Kidney tubule cell (primary cell): Measurements from ENCODE around the gene ALG14.
"Not testable (repeated sequence)": the region's sequence is repeated elsewhere in the genome, so short reads cannot be mapped to it uniquely, and the experiment has no call there.

Source experiments
- DNase-seq: peaks from one replicate; pipeline ENCODE4 v3.0.0-alpha.2; 2018; ENCODE audit warnings: low spot score

Gene ALG14

DNA sequence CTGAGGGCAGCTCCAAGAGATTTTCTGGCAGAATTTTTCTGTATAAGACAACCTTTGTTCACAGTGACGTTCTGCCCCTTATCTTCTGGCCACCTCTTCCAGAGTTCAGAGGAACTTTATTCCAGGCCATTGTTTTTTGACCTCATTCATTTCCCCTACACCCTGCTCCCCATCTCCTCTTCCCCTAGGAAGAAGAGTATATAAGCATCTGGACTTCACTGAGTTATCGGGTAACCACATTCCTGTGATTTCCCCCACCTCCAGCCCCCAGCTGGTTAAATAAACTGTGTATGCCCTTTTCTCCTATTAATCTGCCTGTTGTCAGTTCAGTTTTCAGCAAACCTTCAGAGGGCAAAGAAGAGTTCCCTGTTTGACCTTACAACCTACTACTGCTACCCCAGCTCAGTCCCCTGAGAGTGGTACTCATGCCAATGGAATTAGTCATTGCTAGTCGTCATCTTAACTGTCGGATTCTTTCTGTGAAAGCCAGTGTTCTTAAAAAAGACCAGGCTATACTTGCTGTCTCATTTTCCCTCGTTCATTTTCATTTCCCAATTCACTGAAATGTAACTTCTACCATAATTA lies 14.3 kb upstream of the ALG14 start:
- DNase-seq = peak; percentile 83

DNA sequence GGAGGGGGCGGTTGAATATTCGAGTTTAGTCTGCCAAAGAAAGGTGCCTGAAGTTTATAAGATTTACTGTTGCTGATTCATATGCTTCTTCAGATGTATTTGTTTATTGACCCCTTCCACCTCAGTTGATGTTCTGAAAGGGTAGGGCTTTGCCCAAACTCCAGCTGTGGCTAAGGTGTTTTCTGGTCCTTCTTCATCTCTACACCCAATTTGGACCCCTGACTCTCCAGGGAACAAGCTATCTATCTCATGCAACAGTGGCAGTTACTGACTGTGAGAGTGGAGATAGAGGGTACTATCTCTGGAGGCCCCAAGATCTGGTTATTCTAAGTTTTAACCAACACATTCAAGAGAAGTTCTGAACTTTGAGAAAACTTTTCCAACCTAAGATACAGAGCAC lies 12.6 kb upstream of the ALG14 start:
- no peak for DNase-seq

- peak; percentile 33 for DNase-seq
Measured at GRCh38 chr1:95084317-95085176, 11.8 kb upstream of the ALG14 start.

- no peak for DNase-seq
Measured at GRCh38 chr1:95080879-95081278, 8.1 kb upstream of the ALG14 start.

GRCh38 chr1:95080446-95080845 lies 7.7 kb upstream of the ALG14 start:
- no peak for DNase-seq

GRCh38 chr1:95076034-95076433 lies 3.3 kb upstream of the ALG14 start:
- DNase-seq = no peak

GRCh38 chr1:95073446-95073845 lies 695 bp upstream of the ALG14 start:
- DNase-seq = no peak

DNA sequence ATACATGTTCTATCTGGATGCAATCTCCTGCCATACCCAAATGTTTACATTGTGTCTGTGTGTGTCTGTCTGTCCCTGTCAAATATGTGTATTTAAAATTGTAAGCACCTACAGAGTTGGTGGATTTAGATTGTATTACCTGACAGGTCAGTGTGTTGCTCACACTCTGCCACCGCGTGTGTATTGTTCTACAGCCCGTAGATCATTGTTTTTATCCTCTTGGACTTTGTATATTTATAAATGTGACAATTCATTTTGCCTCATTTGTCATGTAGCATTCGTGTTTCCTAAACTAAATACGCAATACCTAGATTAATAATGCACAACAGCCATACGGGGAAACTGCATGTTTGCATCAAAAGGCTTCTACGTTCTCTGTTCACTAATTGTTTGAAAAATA lies 634 bp downstream of the ALG14 start:
- no peak for DNase-seq

DNA sequence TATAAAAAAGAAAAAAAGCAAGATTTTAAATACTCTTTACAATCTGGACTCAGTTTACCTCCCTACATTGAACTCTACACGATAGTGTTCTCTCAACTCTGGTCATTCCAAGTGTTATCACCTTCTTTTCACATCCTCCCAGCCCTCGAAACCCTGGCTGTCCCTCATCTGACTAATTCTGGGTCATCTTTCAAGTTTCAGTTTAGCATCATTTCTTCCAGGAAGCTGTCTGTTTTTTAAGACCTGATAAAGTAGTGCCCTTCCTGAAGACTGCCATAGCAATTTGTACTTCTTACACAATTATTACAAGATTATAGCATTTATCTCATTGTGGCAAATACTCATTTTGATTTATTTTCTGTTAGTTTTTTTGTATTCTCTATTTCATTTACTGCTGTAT lies 1.2 kb downstream of the ALG14 start:
- peak; percentile 44 for DNase-seq

GRCh38 chr1:95069710-95070093 lies 3.0 kb downstream of the ALG14 start:
- no peak for DNase-seq

DNA sequence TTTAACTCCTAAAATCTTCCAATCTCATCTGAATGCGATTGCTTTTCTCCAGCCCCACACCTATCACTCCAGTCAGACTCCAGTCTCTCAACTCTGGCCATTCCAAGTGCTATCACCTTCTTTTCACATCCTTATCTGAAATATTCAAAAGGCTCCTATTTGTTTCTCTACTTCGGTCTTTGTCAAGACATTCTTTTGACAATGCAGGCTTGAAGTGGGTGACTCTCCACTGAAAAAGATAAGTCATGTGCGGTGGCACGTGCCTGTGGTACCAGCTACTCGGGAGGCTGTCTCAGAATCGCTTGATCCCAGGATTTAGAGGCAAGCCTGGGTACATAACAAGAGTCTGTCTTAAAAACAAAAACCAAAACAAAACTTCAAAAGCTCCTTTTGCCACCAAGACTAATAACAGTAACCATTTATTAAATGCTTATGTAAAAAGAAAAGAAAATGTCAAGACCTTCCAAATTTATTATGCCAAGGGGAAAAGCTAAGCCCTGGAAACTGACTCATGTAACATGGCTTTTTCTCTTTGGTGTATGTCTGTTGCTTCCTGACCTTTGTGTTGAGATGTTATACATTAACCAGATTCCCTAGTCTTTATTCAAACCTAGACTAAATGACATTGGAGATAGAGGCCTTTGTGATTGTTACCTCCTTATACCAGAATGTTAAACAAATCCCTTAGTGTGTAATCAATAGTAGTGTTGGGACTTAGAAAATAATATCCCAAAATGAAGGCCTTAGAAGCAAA lies 3.6 kb downstream of the ALG14 start:
- DNase-seq = peak; percentile 74

DNA sequence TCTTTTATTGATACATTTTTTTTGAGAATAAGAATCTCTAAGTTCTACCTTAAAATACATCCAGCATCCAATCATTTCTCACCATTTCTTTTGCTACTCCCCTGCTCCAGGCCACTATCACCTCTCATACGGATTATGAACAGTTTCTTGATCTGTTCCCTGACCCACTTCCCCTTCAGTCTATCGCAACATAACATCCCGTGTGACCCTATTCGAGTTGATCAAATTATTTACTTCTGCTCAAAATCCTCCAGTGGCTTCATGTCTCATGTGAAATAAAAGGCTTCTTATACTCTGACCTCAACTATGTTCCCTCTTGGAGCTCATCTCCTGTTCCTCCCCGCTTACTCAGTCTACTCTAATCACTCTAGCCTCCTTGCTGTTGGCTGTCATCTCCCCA lies 5.2 kb downstream of the ALG14 start:
- no peak for DNase-seq

GRCh38 chr1:95067062-95067461 lies 5.7 kb downstream of the ALG14 start:
- DNase-seq = no peak

DNA sequence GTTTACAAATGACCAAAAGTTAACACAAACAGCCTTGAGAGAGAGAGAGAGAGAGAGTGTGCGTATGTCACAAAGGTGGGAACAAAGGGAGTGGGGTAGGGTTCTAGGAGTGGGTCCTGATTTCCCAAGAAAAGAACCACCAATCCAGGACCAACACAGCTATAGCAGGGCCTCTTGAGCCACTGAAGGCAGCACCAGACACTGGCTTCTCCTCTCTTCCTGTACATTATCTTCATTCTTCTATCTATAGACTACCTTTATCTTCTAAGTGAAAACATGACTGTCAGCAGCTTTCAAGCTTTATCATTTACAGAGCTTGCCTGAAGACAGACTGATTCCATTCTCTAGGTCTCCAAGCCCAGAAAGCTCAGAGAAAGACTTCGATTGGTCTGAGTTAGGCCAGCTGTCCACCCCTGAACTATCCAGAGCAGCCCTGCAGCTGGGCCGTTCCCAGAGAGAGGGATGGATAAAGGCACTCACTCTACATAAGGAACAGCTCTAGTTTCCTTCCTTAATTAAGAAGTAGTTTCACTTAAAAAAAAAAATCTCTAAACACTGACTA lies 11.2 kb downstream of the ALG14 start:
- DNase-seq = no peak

- no peak for DNase-seq
Measured at GRCh38 chr1:95058974-95059373, 13.8 kb downstream of the ALG14 start.

DNA sequence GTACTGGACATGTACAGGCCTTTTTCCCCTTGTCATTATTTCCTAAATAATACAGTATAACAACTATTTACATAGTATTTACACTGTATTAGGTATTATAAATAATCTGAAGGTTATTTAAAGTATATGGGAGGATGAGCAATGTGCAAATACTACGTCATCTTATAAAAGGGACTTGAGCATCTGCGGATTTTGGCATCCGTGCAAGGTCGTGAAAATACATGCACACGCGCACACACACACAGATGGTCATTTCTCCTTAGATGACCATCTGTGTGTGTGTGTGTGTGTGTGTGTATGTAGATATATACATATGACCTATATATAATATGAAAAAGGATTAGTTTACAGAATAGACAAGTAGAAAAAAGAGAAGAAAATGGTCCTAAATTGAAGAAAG lies 15.4 kb downstream of the ALG14 start:
- no peak for DNase-seq

- DNase-seq = no peak
Measured at GRCh38 chr1:95049935-95050334, 22.8 kb downstream of the ALG14 start.

GRCh38 chr1:95048317-95048716 lies 24.4 kb downstream of the ALG14 start:
- DNase-seq = no peak

- not testable (repeated sequence) for DNase-seq
Measured at GRCh38 chr1:95047624-95048023, 25.1 kb downstream of the ALG14 start.

DNA sequence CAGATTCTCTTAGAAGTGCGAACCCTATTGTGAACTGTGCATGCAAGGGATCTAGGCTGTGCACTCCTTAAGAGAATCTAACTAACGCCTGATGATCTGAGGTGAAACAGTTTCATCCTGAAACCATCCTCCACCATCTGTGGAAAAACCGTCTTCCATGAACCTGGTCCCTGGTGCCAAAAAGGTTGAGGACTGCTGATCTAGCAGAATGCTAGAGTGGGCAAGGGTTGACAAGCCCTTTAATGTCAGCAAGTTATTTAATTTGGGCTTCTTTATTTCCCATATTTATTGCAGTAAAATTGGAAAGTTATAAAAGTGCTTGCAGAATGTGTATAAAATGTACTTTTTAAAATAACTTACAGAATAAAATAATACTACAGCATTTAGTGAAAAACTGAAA lies 26.4 kb downstream of the ALG14 start:
- DNase-seq = no peak

GRCh38 chr1:95043141-95043980 lies 29.4 kb downstream of the ALG14 start:
- DNase-seq = peak; percentile 86

DNA sequence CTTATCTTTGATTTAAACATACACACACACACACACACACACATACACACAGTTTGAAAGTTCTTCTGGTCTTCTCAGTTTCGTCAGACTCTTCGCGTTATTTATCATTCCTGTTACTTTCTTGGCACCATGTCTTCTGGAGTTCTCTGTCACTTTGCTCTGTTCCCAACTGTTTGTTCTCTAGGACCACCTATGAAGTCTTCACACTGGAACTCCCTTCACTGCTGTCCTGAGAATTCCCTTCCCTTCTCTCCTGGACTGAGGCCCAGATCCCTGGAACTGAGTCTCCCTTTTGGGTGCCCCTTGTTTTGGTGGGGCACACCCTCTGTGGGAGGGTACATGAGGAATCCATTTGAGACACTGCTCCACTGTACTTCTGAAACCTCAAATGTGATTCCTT lies 30.5 kb downstream of the ALG14 start:
- DNase-seq = no peak
